Measurements from ENCODE around the gene TRIM44. TPM values are rescaled to one million over a fixed set of nuclear protein-coding genes. Genes with fewer than 3 reads are reported as not detected.
"Not testable (repeated sequence)": the region's sequence is repeated elsewhere in the genome, so short reads cannot be mapped to it uniquely, and the experiment has no call there.

TRIM44 gene
- total RNA-seq, 1 donor from 2014 or later: 34.7 TPM

- intact Hi-C loops (cut with micrococcal nuclease): no loop called here
Observed at GRCh38 chr11:35632301-35632700, 30.3 kb upstream of the TRIM44 start.

DNA sequence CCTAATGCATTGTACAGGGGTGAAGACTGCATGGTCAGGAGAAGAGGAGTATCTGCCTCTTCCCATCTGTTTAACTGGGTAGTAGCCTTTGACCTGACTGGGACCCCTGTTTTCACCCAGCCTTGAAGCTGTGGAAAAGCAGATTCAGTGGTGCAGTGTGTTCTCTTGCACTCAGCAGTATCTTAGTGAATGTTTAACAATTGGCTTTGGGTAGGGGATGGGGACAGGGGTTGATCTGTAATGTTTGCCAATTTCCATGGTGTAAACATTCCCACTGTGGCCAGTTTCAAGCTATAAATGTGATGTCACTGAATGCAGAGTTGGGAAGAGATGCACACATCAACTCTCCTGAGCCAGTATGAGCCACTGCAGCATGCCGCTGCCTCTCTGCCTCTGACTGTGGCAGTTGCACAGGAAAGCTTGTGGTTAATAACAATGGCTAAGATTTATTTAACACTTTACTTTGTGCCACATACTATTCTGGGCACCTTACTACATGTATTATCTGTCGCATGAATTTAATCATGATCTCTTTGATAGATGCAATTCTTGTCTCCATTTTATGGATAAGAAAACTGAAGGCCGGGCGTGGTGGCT, 28.6 kb upstream of the TRIM44 start:
- intact Hi-C loops (cut with micrococcal nuclease): no loop called here

GRCh38 chr11:35635933-35636332, 26.6 kb upstream of the TRIM44 start:
- intact Hi-C loops (cut with micrococcal nuclease): no loop called here

DNA sequence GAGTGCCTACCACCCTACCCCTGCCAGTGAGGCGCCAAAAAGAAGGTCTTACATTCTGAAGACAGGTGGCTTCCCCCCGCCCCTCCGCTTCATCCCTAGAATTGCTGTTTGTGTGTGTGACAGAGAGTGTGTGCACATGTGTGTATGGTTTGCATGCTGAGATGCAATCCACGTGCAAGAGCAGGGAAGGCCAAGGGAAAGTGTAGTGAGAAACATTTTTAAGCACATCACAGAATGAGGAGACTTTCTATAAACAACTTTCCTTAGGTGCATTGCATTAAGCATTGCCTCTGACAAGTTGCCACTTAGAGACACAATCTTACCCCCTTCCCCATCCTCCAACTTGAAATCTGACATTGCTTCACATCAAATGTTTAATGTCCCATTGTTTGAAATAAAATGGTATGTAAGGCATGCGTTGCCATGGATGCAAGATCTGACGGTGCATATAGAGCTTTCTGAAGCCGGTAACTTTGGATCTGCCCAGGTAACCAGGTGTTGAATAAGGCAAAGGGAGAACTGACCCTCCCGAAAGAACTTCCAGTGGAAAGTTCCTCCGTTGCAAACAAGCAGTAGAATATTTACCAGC, 22.9 kb upstream of the TRIM44 start:
- intact Hi-C loops (cut with micrococcal nuclease): no loop called here

DNA sequence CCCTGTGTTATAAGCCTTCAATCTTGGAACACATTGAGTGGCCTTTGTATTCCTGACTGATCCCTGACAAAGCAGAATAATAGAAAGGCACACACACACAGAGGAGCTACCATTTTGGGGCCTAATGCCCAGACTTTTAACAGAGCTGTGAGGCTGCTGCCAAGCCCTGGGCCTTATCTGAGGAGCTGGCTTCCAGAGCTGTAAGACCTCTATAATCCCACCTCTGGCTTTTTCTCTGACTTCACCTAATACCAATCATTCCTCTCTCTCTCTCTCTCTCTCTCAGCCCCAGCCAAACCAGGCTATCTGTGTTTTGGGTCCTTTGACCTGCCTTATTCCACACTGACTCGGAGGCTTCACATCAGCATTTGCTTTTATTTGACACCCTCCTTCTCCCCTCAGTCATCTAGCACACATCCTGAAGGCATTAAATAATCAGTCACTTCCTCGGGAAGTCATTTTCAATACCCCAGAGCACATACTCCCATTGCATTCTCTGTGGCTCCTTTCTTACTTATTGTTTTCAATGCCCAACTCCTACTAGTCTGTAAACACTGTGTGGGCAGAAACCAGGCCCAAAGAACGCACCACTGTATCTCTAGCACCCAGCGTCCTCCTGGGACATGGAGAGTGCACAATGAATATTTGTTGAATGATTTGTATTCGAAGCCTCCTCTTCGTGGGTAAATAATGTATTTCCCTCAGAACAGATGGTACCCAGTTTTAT, 21.2 kb upstream of the TRIM44 start:
- intact Hi-C loops (cut with micrococcal nuclease): no loop called here

- intact Hi-C loops (cut with micrococcal nuclease): no loop called here
Observed at GRCh38 chr11:35641964-35642363, 20.6 kb upstream of the TRIM44 start.

DNA sequence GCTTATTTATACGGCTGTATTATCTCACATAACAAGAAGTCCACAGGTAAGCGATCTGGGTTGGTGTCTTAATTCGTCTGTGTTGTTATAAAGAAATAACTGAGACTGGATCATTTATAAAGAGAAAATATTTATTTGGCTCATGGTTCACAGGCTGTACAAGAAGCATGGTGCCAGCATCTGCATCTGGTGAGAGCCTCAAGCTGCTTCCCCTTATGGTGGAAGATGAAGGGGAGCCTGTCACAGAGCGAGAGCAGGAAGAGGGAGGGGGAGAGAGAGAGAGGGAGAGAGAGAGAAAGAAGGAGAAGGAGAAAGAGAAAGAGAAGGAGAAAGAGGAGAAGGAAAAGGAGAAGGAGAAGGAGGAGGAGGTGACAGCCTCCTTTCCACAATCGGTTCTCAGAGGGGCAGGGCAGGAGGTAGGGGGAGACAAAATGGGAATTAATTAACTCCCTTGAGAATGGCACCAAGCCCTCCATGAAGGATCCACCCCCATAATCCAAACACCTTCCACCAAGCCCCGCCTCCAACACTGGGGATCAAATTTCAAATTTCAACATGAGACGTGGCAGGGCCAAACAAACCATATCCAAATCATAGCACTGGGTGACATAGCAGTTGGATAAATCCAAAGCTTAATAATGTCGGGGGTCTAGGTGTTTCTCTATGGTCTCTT, 15.0 kb upstream of the TRIM44 start:
- intact Hi-C loops (cut with micrococcal nuclease): no loop called here

DNA sequence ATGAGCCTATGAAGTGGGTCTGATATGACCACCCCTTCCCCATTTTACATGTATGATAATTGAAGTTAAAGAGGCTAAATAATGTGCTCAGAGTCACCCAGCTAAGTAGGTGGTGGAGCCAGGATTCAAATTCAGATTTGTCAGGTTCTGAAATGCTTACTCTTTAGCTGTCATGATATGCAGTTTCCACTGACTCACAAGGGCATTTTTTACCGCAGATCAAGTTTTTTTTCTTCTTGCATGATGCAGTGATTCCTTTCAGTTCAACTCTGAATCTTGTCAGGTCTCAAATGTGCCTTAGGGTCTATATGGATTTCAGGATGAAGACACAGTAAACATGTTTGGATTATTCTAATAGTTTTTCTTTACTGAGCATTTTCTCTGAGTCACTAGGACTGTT, 12.6 kb upstream of the TRIM44 start:
- intact Hi-C loops (cut with micrococcal nuclease): no loop called here

GRCh38 chr11:35650467-35650866, 12.1 kb upstream of the TRIM44 start:
- intact Hi-C loops (cut with micrococcal nuclease): no loop called here

DNA sequence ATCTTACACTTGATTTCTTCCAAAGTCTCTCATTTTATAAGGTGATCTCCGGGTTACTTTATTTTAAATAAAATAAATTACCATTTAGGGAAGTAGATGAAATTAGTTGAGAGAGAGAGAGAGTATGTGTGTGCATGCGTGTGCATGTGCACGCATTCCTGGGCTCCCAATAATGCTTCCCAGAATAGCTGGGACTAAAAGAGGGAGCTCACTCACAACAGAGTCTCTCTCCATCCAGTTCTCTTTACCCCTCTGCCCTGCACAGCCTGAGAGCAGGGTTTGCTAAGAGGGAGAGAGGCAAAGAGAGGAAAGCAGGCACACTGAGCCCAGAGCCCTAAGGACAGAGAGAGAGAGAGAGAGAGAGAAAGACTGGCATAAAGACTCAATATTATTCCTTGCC, 11.3 kb upstream of the TRIM44 start:
- intact Hi-C loops (cut with micrococcal nuclease): no loop called here

DNA sequence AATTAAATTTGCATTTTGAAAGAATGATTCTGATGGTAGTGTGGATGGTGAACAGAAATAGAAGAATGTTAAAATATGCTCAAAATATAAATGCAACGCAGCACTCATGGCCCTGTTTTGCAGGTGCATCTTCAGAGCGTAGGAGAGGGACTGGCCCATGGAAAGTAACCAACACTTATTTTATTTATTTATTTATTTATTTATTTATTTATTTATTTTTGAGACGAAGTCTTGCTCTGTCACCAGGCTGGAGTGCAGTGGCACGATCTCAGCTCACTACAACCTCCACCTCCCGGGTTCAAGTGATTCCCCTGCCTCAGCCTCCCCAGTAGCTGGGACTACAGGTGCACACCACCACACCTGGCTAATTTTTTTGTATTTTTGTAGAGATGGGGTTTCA, 9.8 kb upstream of the TRIM44 start:
- intact Hi-C loops (cut with micrococcal nuclease): not testable (repeated sequence)

GRCh38 chr11:35654711-35655110, 7.9 kb upstream of the TRIM44 start:
- intact Hi-C loops (cut with micrococcal nuclease): no loop called here

GRCh38 chr11:35655254-35655653, 7.3 kb upstream of the TRIM44 start:
- intact Hi-C loops (cut with micrococcal nuclease): no loop called here

GRCh38 chr11:35655856-35656255, 6.7 kb upstream of the TRIM44 start:
- intact Hi-C loops (cut with micrococcal nuclease): no loop called here

- intact Hi-C loops (cut with micrococcal nuclease): no loop called here
Observed at GRCh38 chr11:35658020-35658948, 4.3 kb upstream of the TRIM44 start.

DNA sequence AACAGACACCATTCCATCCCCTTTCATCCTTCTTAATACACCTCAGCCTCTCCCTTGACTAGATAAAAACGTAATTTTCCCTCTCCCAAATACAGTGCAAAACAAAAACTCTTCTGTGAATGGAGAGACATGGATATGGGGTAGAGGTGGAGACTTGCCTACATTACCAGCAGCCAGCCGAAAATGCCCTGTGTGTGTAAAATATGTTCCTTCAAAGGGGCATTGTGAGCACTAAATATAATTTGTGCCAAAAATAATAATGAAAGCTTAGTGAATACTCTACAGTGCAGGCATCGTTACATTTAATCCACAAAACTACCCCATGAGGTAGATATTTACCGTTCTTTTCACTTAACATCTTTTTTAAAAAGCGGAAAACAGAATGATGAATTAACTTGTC, 1.0 kb upstream of the TRIM44 start:
- intact Hi-C loops (cut with micrococcal nuclease): loop anchor here (5.0 kb wide), 3 partner anchors 81 to 1429 kb away; no protein-coding TSS in a partner anchor

DNA sequence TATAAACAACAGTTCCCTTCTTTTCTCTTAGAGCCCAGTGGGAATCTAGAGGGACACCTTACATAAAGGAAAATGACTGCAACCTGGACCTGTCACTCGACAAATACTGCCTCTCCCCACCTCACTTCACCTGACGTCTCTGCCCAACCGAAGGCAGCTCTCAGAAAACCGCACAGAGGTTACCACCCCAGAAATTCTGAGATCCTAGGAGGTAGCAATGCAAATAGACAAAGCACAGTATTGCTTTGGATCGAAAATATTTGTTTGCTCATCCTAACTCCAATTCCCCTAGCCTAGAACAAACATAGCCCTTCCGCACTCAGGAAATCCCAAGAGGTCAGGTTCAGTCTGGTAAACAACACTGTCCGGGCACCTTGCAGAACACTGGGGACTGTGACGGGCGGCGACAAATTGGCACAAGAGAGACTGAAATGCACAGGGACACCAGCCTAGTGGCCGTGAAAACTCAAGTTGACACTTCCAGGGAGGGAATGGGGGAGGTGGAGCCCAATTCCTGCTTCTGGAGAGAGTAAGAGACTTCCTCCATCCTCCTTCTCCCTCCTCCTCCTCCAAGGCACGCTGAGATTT, 420 bp upstream of the TRIM44 start:
- intact Hi-C loops (cut with micrococcal nuclease): loop anchor here (1.0 to 5.0 kb wide), 14 partner anchors 46 to 1609 kb away; partner anchors contain the start of genes APIP, CAT, COMMD9 and PDHX

GRCh38 chr11:35663408-35663702, 780 bp downstream of the TRIM44 start:
- intact Hi-C loops (cut with micrococcal nuclease): loop anchor here (2.0 to 5.0 kb wide), 8 partner anchors 79 to 1611 kb away; partner anchors contain the start of gene TRAF6

DNA sequence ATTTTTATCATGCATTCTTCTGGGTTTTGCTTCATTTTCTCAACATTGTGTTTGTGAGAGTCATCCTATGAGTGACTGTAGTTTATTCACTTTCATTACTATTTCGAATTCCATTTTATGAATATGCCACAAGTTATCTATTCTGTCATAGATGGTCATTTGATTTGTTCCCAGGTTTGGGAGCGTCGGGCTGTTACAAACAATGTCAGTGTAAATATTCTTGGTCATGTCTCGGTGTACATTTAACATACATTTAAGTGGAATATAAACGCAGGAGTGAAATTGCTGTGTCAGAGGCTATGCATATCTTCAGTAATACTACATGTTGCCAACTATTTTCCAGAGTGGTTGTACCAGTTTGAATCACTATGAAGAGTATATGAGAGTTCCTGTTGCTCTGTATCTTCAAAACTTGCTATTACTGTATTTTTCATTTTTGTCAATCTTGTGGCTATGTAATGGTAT, 2.4 kb downstream of the TRIM44 start:
- intact Hi-C loops (cut with micrococcal nuclease): loop anchor here (5.0 kb wide), 3 partner anchors 77 to 1433 kb away; no protein-coding TSS in a partner anchor

DNA sequence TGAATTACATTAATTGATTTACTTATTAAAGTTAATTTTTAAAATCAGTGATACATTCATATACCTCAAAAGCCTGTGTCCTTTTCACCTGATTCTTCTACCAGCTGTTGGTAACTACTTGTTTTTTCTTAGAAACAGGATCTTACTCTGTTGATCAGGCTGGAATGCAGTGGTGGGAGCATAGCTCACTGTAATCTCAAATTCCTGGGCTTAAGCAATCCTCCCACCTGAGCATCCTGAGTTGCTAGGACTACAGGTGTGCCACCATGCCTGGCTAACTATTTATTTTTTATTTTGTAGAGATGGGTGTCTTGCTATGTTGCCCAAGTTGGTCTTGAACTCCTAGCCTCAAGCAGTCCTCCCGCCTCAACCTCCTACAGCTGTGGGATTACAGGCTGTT, 4.7 kb downstream of the TRIM44 start:
- intact Hi-C loops (cut with micrococcal nuclease): no loop called here

- intact Hi-C loops (cut with micrococcal nuclease): not testable (repeated sequence)
Observed at GRCh38 chr11:35668350-35668749, 5.8 kb downstream of the TRIM44 start.
